K562 (cell line): ENCODE measurements around the gene LRMDA. TPM values are rescaled to one million over a fixed set of nuclear protein-coding genes. Genes with fewer than 3 reads are reported as not detected.

Experiments used
- ATAC-seq: fragments of 200-7000 bp; cut with Tn5 transposase; 3 replicates; pipeline ENCODE4 v1.9.1; 2020; ENCODE audit warnings: moderate library complexity
- BruUV-seq: library from RNA; stranded (reverse); fragments of 400-500 nt; replicated peaks from 2 replicates; lab custom pipeline; 2021; lab: Mats Ljungman, UMichigan
- CTCF ChIA-PET: fragments of 300-600 bp; formaldehyde crosslinking; extraction: SDS; loops from one replicate; lab custom pipeline; 2021; ENCODE audit warnings: low intra/inter-chr PET ratio; lab: Yijun Ruan, JAX
- POLR2A ChIA-PET: fragments of 300-600, 350-650 bp; sonication (Branson Sonifier 250); formaldehyde crosslinking; extraction: SDS; loops from one replicate; lab custom pipeline; 2021; ENCODE audit warnings: antibody characterized with exemption, inconsistent platforms; lab: Yijun Ruan, JAX
- DNase-seq, 4 experiments: peaks; one replicate each; pipeline versions ENCODE4 v3.0.0 to v3.0.0-alpha.2; 2011 to 2018; ENCODE audit warnings: low spot score in 3 of 4, mixed read lengths in 3 of 4; ENCODE audit errors: extremely low read depth in 1 of 4
- FAIRE-seq: peaks from 2 replicates; lab custom pipeline; 2011; peaks lifted over from hg19 to GRCh38; lab: Jason Lieb, UNC
- H2AFZ ChIP-seq: 2 replicates; pipeline ENCODE4 v1.6.0; 2011; ENCODE audit warnings: low read depth, low read length, control low read depth, inconsistent platforms
- H3K27ac ChIP-seq: fragments of 200-600 bp; 3 replicates; pipeline ENCODE4 v1.8.0; 2011; ENCODE audit warnings: low read depth, mild to moderate bottlenecking, control low read depth, inconsistent platforms, low read length, moderate library complexity, mixed read lengths; ENCODE audit errors: extremely low read depth
- H3K27me3 ChIP-seq, 2 experiments: fragments of 300-600 bp in 1 of 2; 2 replicates in 1 of 2; 3 replicates in 1 of 2; pipeline versions ENCODE4 v1.6.0 to v1.8.0; 2011; ENCODE audit warnings: inconsistent platforms in 2 of 2, low read length in 2 of 2, mild to moderate bottlenecking in 1 of 2, mixed read lengths in 1 of 2, moderate library complexity in 1 of 2; ENCODE audit not compliant: control insufficient read depth in 2 of 2, insufficient read depth in 2 of 2
- H3K36me3 ChIP-seq: fragments of 300-600 bp; 3 replicates; pipeline ENCODE4 v1.8.0; 2011; ENCODE audit warnings: mild to moderate bottlenecking, low read length, inconsistent platforms; ENCODE audit not compliant: control insufficient read depth, insufficient read depth
- H3K4me1 ChIP-seq, 2 experiments: fragments of 200-600 bp in 1 of 2; replicated peaks in 1 of 2; 2 replicates in 1 of 2; 3 replicates in 1 of 2; pipeline versions ENCODE4 v1.5.1 to v1.8.0; 2011; ENCODE audit warnings: inconsistent platforms in 2 of 2, low read length in 2 of 2, mild to moderate bottlenecking in 1 of 2, mixed read lengths in 1 of 2, moderate library complexity in 1 of 2; ENCODE audit not compliant: control insufficient read depth in 2 of 2, insufficient read depth in 2 of 2
- H3K4me2 ChIP-seq: 2 replicates; pipeline ENCODE4 v1.6.1; 2011; ENCODE audit warnings: low read length, control low read depth, inconsistent platforms, mixed read lengths; ENCODE audit not compliant: insufficient read depth
- H3K4me3 ChIP-seq: fragments of 200-600 bp; sonication (generic), shearing (Covaris generic); 2 replicates; pipeline ENCODE4 v1.5.1; 2016; ENCODE audit warnings: control low read depth, inconsistent platforms
- H3K79me2 ChIP-seq: fragments of 200-600 bp; 3 replicates; pipeline ENCODE4 v1.8.0; 2011; ENCODE audit warnings: low read length, inconsistent platforms; ENCODE audit not compliant: control insufficient read depth, insufficient read depth
- H3K9ac ChIP-seq, 2 experiments: 2 replicates each; pipeline versions ENCODE4 v1.6.0 to v1.6.1; 2011; ENCODE audit warnings: low read depth in 2 of 2, low read length in 2 of 2, control low read depth in 1 of 2, inconsistent platforms in 1 of 2, mild to moderate bottlenecking in 1 of 2, mixed read lengths in 1 of 2; ENCODE audit not compliant: insufficient read depth in 1 of 2
- H3K9me1 ChIP-seq: one replicate; pipeline ENCODE4 v1.6.0; 2011; ENCODE audit warnings: inconsistent platforms, mild to moderate bottlenecking, low read length, moderate library complexity; ENCODE audit not compliant: control insufficient read depth, insufficient read depth
- H3K9me3 ChIP-seq: replicated peaks from 2 replicates; pipeline ENCODE4 v1.5.1; 2011; ENCODE audit warnings: low read depth, low read length, inconsistent platforms; ENCODE audit not compliant: control insufficient read depth, insufficient read depth
- H4K20me1 ChIP-seq: replicated peaks from 2 replicates; pipeline ENCODE4 v1.6.1; 2011; ENCODE audit warnings: low read length, inconsistent platforms, mixed read lengths; ENCODE audit not compliant: control insufficient read depth, insufficient read depth
- ATF1 ChIP-seq, 2 experiments: fragments of 450-650 bp in 1 of 2; IDR thresholded peaks; 2 replicates each; pipeline ENCODE4 v1.6.1; 2016; ENCODE audit warnings: missing compliant biosample characterization in 1 of 2, missing genetic modification characterization in 1 of 2
- CHD2 ChIP-seq: IDR thresholded peaks from 2 replicates; pipeline ENCODE4 v1.6.1; 2011; ENCODE audit warnings: low read depth, low read length
- ETS2 ChIP-seq: IDR thresholded peaks from 2 replicates; pipeline ENCODE4 v1.6.1; 2016; ENCODE audit warnings: borderline replicate concordance, missing genetic modification characterization, mild to moderate bottlenecking, moderate library complexity, missing compliant biosample characterization; ENCODE audit not compliant: poor library complexity, severe bottlenecking
- L3MBTL2 ChIP-seq: fragments of 450-650 bp; IDR thresholded peaks from 2 replicates; pipeline ENCODE4 v1.6.1; 2016; ENCODE audit warnings: mild to moderate bottlenecking, moderate library complexity
- ZEB2 ChIP-seq: fragments of 450-650 bp; IDR thresholded peaks from 2 replicates; pipeline ENCODE4 v1.6.1; 2016
- WGBS: fragments of 100-300 bp; shearing (Covaris generic); methylation state at CpG from one replicate; pipeline ENCODE4 v1.1.6; 2016; ENCODE audit warnings: low coverage, mixed read lengths; ENCODE audit not compliant: insufficient coverage; ENCODE audit errors: missing lambda C conversion rate; 5-methylcytosine and 5-hydroxymethylcytosine counted together
- in situ Hi-C: fragments of 300-500 bp; cut with MboI; formaldehyde crosslinking; loops from 4 replicates; pipeline ENCODE4 v1.15.0; 2018; ENCODE audit warnings: inconsistent platforms, mixed read lengths
- intact Hi-C: fragments of 100-400 bp; cut with micrococcal nuclease; formaldehyde crosslinking; loops from 2 replicates; pipeline ENCODE4 v1.14.2; 2022
- polyA plus RNA-seq, 8 experiments: library from polyadenylated mRNA; depleted of rRNA in 4 of 8; stranded (reverse) in 5 of 8; unstranded in 3 of 8; fragments of >200 nt; fragmentation: Nextera tagmentation in 2 of 8; fragmentation: Illumina TruSeq in 1 of 8; extraction: Ambion mirVana in 2 of 8; extraction: Trizol in 1 of 8; gene quantifications; 2 replicates each; pipeline versions ENCODE4 v1.2.1 to v1.2.3, GENCODE V29; 2011 to 2014; ENCODE audit warnings: inconsistent platforms in 1 of 8, missing spikeins in 1 of 8
- total RNA-seq, 7 experiments: library from RNA; depleted of rRNA in 6 of 7; stranded (reverse); fragments of >200 nt in 6 of 7; fragmentation: Illumina TruSeq in 2 of 7; extraction: Trizol in 2 of 7; gene quantifications; 2 replicates each; pipeline versions ENCODE4 v1.2.1 to v1.2.3, GENCODE V29; 2011 to 2021; ENCODE audit warnings: low replicate concordance in 1 of 7
- TF ChIP-seq, protein P1 (sequence below): fragments of 450-650 bp; IDR thresholded peaks from 2 replicates; pipeline ENCODE4 v1.6.1; 2016; ENCODE audit warnings: mild to moderate bottlenecking
- TF ChIP-seq, protein P2 (sequence below): sonication (generic); formaldehyde crosslinking; IDR thresholded peaks from 2 replicates; pipeline ENCODE4 v1.8.0; 2022; ENCODE audit warnings: mild to moderate bottlenecking, missing genetic modification reagents
- TF ChIP-seq, protein P3 (sequence below): fragments of 450-650 bp; formaldehyde crosslinking; IDR thresholded peaks from 2 replicates; pipeline ENCODE4 v1.4.0; 2022; ENCODE audit warnings: missing genetic modification characterization

LRMDA gene
- total and polyA plus RNA-seq, 9 of the 15 experiments (the other 6 are each of a cell fraction or from before 2014, with no cell fraction given): 0.25 TPM; not detected in 8

DNA sequence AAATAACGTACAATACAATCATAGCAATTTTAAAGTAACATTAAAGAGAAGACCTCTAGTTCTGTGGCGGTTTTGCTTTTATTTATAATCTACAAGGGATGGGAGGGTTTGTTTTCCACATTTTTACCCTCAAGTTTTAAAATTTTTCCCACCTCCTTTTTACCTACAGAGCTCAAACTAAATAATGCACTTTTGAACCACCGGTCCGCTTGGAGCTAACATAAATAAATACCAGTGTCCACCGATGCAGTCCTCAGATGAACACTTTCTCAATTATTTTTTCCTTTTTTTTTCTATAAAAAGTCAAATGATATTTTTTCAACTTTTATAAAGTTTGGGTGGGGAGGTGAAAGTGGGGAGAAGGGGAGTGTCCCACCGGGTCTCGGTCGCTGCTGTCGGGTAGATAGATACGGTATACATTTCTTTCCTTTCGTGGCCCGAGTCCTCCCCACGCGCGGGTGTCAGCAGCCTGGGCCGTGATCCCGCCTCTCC, 33.2 kb upstream of the LRMDA start:
- Histone ChIP-seq H3K4me2 (no peak overlapping the region), H3K79me2 (no peaks in the 10 kb centered on the region)
- intact Hi-C loops: loop anchor here (10.0 kb wide), 1 partner anchor 1147 kb away; no protein-coding TSS in a partner anchor

More for the DNA sequence above, 33.2 kb upstream of the LRMDA start:
- no peaks in the 10 kb centered on the region; the same call in 1 of the 2 replicates for H4K20me1 ChIP-seq
- BruUV-seq: no TSS peak
- H3K9ac ChIP-seq: no peak overlapping the region
- H3K9me3 ChIP-seq: no peaks in the 10 kb centered on the region
- in situ Hi-C loops: no loop called here
- ChIA-PET POLR2A (no interaction called here), CTCF (interaction anchor here (0.7 kb wide), 1 partner anchor 406 kb away, joined by 3 read pairs; no protein-coding TSS in a partner anchor)
- peaks cover 0 to 61% of the 10 kb centered on the region in 2 experiments; a peak in 3 of 5 replicates for H3K4me1 ChIP-seq
- FAIRE-seq (no peak), DNase-seq (no peak), ATAC-seq (no peak)
- TF ChIP-seq L3MBTL2 (no peak), ATF1 (CRISPR knock-in tag; IDR thresholded peaks at IDR 0.05) (no peak), ATF1 (tag; IDR thresholded peaks at IDR 0.05) (no peak), ZEB2 (no peak), CHD2 (no peak), ETS2 (no peak)
- TF ChIP-seq, protein P1, sequence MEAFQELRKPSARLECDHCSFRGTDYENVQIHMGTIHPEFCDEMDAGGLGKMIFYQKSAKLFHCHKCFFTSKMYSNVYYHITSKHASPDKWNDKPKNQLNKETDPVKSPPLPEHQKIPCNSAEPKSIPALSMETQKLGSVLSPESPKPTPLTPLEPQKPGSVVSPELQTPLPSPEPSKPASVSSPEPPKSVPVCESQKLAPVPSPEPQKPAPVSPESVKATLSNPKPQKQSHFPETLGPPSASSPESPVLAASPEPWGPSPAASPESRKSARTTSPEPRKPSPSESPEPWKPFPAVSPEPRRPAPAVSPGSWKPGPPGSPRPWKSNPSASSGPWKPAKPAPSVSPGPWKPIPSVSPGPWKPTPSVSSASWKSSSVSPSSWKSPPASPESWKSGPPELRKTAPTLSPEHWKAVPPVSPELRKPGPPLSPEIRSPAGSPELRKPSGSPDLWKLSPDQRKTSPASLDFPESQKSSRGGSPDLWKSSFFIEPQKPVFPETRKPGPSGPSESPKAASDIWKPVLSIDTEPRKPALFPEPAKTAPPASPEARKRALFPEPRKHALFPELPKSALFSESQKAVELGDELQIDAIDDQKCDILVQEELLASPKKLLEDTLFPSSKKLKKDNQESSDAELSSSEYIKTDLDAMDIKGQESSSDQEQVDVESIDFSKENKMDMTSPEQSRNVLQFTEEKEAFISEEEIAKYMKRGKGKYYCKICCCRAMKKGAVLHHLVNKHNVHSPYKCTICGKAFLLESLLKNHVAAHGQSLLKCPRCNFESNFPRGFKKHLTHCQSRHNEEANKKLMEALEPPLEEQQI: no peak
- TF ChIP-seq, protein P2, sequence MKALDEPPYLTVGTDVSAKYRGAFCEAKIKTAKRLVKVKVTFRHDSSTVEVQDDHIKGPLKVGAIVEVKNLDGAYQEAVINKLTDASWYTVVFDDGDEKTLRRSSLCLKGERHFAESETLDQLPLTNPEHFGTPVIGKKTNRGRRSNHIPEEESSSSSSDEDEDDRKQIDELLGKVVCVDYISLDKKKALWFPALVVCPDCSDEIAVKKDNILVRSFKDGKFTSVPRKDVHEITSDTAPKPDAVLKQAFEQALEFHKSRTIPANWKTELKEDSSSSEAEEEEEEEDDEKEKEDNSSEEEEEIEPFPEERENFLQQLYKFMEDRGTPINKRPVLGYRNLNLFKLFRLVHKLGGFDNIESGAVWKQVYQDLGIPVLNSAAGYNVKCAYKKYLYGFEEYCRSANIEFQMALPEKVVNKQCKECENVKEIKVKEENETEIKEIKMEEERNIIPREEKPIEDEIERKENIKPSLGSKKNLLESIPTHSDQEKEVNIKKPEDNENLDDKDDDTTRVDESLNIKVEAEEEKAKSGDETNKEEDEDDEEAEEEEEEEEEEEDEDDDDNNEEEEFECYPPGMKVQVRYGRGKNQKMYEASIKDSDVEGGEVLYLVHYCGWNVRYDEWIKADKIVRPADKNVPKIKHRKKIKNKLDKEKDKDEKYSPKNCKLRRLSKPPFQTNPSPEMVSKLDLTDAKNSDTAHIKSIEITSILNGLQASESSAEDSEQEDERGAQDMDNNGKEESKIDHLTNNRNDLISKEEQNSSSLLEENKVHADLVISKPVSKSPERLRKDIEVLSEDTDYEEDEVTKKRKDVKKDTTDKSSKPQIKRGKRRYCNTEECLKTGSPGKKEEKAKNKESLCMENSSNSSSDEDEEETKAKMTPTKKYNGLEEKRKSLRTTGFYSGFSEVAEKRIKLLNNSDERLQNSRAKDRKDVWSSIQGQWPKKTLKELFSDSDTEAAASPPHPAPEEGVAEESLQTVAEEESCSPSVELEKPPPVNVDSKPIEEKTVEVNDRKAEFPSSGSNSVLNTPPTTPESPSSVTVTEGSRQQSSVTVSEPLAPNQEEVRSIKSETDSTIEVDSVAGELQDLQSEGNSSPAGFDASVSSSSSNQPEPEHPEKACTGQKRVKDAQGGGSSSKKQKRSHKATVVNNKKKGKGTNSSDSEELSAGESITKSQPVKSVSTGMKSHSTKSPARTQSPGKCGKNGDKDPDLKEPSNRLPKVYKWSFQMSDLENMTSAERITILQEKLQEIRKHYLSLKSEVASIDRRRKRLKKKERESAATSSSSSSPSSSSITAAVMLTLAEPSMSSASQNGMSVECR (CRISPR knock-in tag): no peak
- TF ChIP-seq, protein P3, sequence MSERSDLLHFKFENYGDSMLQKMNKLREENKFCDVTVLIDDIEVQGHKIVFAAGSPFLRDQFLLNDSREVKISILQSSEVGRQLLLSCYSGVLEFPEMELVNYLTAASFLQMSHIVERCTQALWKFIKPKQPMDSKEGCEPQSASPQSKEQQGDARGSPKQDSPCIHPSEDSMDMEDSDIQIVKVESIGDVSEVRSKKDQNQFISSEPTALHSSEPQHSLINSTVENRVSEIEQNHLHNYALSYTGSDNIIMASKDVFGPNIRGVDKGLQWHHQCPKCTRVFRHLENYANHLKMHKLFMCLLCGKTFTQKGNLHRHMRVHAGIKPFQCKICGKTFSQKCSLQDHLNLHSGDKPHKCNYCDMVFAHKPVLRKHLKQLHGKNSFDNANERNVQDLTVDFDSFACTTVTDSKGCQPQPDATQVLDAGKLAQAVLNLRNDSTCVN (CRISPR knock-in tag): no peak
- no peak overlapping the region for H3K4me3 ChIP-seq
- H2AFZ ChIP-seq: no peak overlapping the region
- H3K9me1 ChIP-seq: no peaks in the 10 kb centered on the region
- peaks cover 32 to 73% of the 10 kb centered on the region in 2 experiments for H3K27me3 ChIP-seq
- 44% methylated on average over 15 of the region's 17 CpGs for WGBS
- no peaks in the 10 kb centered on the region for H3K36me3 ChIP-seq
- H3K27ac ChIP-seq: no peak overlapping the region
